D721Med (cell line): ENCODE measurements around the gene ACVR1.
"Not testable (repeated sequence)": the region's sequence is repeated elsewhere in the genome, so short reads cannot be mapped to it uniquely, and the experiment has no call there.

Source experiments
- DNase-seq: peaks from one replicate; pipeline ENCODE4 v3.0.0; 2011; ENCODE audit warnings: low spot score; ENCODE audit not compliant: insufficient read length
- FAIRE-seq: peaks from 2 replicates; lab custom pipeline; 2011; peaks lifted over from hg19 to GRCh38; lab: Jason Lieb, UNC
- TF ChIP-seq, protein P1 (sequence below): IDR thresholded peaks from 2 replicates; pipeline ENCODE4 v1.5.1; 2012; ENCODE audit warnings: mild to moderate bottlenecking, control low read depth; ENCODE audit not compliant: insufficient read depth; ENCODE audit errors: missing control alignments

Gene ACVR1

DNA sequence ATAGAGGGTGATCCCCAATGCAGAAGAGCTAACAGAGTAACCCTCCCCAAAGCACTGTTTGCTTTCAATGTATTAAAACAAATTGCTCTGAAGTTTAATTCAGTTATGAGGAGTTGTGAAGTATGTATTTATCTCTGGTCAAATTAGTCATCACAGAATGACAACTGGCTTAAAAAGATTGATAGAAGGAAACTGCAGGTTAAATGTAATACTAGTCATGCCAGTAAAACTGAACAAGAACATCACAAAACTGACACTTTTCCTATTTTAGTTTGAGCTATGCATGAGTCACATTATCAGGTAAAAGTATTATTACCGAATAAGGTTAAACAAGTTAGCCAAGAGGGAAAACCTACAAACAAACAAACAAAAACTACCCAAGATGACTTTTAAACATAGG lies 148.4 kb downstream of the ACVR1 start:
- FAIRE-seq (no peak), DNase-seq (no peak)
- TF ChIP-seq, protein P1, sequence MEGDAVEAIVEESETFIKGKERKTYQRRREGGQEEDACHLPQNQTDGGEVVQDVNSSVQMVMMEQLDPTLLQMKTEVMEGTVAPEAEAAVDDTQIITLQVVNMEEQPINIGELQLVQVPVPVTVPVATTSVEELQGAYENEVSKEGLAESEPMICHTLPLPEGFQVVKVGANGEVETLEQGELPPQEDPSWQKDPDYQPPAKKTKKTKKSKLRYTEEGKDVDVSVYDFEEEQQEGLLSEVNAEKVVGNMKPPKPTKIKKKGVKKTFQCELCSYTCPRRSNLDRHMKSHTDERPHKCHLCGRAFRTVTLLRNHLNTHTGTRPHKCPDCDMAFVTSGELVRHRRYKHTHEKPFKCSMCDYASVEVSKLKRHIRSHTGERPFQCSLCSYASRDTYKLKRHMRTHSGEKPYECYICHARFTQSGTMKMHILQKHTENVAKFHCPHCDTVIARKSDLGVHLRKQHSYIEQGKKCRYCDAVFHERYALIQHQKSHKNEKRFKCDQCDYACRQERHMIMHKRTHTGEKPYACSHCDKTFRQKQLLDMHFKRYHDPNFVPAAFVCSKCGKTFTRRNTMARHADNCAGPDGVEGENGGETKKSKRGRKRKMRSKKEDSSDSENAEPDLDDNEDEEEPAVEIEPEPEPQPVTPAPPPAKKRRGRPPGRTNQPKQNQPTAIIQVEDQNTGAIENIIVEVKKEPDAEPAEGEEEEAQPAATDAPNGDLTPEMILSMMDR, result no peak

DNA sequence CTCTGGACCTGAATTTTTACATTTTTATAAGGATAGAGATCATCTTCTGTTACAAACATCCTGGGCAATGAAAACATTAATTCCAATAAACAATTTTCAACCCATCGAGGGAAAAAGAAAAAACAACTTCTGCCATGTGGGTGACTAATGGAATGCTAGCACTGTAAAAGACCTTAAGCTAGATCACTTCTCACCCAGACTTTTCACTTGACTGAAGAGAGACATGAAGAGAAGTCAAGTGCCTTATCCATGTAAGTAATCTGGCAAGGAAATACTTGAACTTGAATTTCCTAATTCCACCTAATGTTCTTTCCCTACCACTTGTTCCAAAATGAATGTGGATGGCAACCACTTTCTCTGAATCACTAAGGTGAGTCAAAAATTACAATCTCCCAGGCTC lies 149.2 kb downstream of the ACVR1 start:
- no peak for FAIRE-seq
- DNase-seq, result no peak
- TF ChIP-seq, protein P1, result no peak

DNA sequence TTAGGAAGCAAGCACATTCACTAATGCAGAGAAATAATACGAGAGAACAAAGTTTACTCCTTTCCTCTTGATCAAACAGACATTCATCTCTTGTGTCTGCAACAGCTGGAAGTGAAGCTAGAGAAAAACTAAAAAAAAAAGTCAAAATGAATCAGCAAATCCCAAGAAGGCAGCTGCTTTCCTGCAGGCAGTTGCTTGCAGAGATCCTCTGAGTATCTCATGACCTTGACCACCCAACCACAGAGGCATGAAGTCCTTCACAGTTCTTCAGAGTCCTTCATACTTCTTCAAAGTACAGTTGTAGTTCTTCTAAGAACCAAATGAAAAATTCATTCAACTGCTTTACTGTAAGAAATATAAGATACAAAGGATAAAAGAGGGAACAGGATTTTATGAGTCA lies 150.3 kb downstream of the ACVR1 start:
- TF ChIP-seq, protein P1, result no peak
- no peak for FAIRE-seq
- no peak for DNase-seq

DNA sequence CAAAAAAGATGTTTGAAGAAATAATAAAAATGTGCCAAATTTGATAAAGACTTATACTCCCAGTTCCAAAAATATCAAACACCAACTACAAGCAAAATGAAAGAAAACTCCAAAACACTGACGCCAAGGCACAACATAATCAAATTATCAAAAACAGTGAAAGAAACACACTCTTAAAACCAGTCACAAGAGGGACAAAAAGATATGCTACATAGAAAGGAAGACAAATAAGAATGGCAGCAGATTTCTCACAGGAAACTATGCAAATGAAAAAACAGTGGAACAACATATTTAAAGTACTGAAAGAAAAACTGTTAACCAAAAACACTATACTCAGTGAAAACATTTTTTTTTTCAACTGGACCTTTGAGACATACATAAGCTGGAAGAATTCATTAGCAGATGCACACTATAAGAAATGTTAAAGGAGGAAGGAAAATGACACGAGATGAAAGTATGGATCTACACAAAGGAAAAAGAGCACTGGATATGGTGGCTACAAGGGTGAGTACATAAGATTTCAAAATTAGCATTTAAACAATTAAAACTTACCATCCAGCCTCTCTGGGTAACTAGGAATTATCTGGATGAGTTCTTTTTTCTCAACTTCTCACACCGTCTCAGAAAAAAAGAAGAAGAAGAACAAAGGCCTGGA lies 153.4 kb downstream of the ACVR1 start:
- DNase-seq (no peak), FAIRE-seq (no peak)
- TF ChIP-seq, protein P1, result no peak

DNA sequence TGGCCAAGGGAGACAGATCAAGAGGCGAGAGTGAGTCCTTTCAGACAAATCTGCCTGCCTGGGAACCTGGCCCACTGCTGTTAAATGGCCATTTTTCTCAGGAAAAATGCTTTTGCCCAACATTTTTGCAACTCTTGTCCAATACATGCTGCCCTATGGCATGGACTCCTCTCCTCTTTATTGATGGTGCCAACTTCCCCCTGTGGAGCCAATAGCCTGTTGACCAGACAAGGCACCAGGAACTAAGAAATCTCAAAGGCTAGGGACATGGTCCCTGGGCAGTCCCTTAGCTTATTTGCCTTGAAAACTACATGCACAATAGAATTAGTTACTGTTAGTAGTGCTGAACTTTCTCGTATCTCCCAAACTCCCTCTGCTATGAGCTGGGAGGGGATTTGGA lies 155.6 kb downstream of the ACVR1 start:
- FAIRE-seq (no peak), DNase-seq (no peak)

DNA sequence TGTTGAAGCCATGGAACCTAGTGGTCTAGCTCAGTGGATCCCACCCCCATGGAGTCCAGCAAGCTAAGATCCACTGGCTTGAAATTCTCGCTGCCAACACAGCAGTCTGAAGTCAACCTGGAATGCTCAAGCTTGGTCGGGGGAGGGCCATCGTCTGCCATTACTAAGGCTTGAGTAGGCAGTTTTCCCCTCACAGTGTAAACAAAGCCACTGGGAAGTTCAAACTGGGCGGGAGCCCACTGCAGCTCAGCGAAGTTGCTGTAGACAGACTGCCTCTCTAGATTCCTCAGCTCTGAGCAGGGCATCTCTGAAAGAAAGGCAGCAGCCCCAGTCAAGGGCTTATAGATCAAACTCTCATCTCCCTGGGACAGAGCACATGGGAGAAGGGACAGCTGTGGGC lies 171.5 kb downstream of the ACVR1 start:
- not testable (repeated sequence) for DNase-seq, FAIRE-seq

More for the DNA sequence above, 155.6 kb downstream of the ACVR1 start:
- TF ChIP-seq, protein P1, result no peak

DNA sequence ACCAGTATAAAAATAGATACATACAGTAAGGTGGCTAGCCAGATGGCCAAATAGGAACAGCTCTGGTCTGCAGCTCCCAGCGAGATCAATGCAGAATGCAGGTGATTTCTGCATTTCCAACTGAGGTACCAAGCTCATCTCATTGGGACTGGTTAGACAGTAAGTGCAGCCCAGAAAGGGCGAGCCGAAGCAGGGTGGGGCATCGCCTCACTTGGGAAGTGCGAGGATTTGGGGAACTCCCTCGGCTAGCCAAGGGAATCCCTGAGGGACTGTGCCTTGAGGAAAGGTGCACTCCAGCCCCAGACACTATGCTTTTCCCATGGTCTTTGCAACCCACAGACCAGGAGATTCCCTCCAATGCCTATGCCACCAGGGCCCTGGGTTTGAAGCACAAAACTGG lies 172.0 kb downstream of the ACVR1 start:
- not testable (repeated sequence) for DNase-seq, FAIRE-seq

DNA sequence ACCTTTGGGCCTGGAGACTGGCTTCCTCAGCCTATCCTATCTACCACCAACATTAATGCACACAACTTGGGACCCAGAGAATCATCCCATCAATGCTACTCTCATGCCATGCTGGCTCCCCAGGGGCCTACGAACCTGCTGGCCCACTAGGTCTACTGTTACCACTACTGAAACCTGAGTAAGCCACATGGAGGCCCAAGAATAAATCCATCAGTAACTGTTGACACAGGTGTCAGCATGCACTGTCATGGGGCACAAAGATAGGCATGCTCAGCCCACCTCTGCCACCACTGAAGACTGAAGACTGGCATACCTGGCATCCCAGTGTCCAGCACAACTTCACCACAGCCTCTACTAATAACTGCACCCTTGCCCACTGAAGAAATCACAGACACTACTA lies 176.3 kb downstream of the ACVR1 start:
- no peak for DNase-seq
- FAIRE-seq, result no peak

More for the DNA sequence above, 176.3 kb downstream of the ACVR1 start:
- TF ChIP-seq, protein P1, result no peak
